Esophagus muscularis mucosa (tissue), 3 donors: ENCODE results near the gene OR2AE1.

ENCODE experiments used
- POLR2A ChIP-seq: fragments of 450-650 bp; IDR thresholded peaks from one replicate; pipeline ENCODE4 v1.6.1; 2017; ENCODE audit warnings: antibody characterized with exemption, moderate library complexity, mild to moderate bottlenecking, low read depth
- POLR2AphosphoS5 ChIP-seq, 2 donors: sonication (generic); formaldehyde crosslinking; IDR thresholded peaks; one replicate each; pipeline ENCODE4 v1.6.1; 2017; ENCODE audit warnings: antibody characterized with exemption in 2 of 2
- TF ChIP-seq, protein P1 (sequence below), 3 experiments: fragments of 200-600 bp in 2 of 3; fragments of 450-650 bp in 1 of 3; sonication (generic) in 2 of 3; IDR thresholded peaks; one replicate each; pipeline ENCODE4 v1.5.1; 2017 to 2019; ENCODE audit warnings: antibody characterized with exemption in 3 of 3, mild to moderate bottlenecking in 2 of 3, moderate library complexity in 1 of 3

- TF ChIP-seq POLR2A = no peak
- TF ChIP-seq, protein P1, sequence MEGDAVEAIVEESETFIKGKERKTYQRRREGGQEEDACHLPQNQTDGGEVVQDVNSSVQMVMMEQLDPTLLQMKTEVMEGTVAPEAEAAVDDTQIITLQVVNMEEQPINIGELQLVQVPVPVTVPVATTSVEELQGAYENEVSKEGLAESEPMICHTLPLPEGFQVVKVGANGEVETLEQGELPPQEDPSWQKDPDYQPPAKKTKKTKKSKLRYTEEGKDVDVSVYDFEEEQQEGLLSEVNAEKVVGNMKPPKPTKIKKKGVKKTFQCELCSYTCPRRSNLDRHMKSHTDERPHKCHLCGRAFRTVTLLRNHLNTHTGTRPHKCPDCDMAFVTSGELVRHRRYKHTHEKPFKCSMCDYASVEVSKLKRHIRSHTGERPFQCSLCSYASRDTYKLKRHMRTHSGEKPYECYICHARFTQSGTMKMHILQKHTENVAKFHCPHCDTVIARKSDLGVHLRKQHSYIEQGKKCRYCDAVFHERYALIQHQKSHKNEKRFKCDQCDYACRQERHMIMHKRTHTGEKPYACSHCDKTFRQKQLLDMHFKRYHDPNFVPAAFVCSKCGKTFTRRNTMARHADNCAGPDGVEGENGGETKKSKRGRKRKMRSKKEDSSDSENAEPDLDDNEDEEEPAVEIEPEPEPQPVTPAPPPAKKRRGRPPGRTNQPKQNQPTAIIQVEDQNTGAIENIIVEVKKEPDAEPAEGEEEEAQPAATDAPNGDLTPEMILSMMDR (IDR thresholded peaks at IDR 0.05) = no peak
- no peak for TF ChIP-seq POLR2AphosphoS5 (IDR thresholded peaks at IDR 0.05)
These were observed 45.2 kb downstream of the OR2AE1 start for GRCh38 chr7:99831595-99831994.
